NCI-H2171 treated with DMSO at 0.1 percent for 48 hours (cell line): ENCODE data around the gene NTF4.
A peak's percentile ranks its signal among the peaks of the same experiment; 100 is the strongest.
"Not testable (repeated sequence)": the region's sequence is repeated elsewhere in the genome, so short reads cannot be mapped to it uniquely, and the experiment has no call there.

ENCODE experiments used
- DNase-seq: peaks from one replicate; lab custom pipeline; 2025; lab: John Stamatoyannopoulos, UW

Gene NTF4

GRCh38 chr19:49091391-49092038 is 26.9 kb upstream of the NTF4 start:
- no peak for DNase-seq

- no peak for DNase-seq
These were observed 21.7 kb upstream of the NTF4 start for GRCh38 chr19:49086296-49086695.

- DNase-seq: no peak
These were observed 21.2 kb upstream of the NTF4 start for GRCh38 chr19:49085868-49086232.

DNA sequence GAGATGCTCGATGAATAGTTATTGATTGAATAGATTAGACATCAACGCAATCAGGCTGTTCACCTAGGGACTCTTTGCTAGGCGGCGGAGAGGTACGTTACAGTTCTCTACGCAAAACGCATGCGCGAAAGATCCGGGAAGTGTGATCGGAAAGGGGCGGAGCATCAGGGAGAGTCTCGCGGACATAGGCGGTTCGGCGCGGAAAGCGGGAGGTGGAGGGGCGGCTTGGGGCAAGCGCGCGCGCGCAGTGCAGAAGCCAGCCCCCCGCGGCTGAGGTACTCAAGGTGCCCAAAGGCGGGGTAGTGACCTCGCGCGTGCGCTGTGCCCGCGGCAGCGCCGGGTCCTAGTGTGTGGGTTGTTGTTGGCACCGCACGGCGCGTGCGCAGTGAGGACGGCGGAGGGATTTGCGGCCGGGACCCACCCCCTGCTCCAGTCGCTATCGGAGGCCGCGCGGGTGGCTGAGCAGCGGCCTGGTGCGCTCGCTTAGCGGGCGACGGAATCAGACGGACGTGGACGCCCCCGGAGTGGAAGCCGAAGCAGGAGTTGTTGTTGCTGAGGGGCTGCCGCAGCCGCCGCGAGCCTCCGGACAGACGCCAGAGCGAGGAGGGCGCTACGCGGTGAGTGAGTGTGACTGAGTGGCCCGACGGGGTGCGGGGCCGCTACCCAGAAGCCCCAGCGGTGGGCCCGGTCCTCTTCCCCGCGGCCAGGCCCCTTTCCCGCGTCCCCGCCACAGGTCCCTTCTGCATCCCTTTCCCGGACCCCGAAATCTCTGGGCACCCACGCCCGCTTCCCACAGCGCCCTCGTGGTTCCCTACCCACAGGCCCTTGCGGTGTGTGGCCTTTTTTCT is 20.6 kb upstream of the NTF4 start, which contains the start of gene SNRNP70:
Gene SNRNP70, plus strand, starts transcription at position 432 of the 848 bp plus-strand sequence. CDS start 964 bp downstream, outside the sequence.
- peak; percentile 99 for DNase-seq

DNA sequence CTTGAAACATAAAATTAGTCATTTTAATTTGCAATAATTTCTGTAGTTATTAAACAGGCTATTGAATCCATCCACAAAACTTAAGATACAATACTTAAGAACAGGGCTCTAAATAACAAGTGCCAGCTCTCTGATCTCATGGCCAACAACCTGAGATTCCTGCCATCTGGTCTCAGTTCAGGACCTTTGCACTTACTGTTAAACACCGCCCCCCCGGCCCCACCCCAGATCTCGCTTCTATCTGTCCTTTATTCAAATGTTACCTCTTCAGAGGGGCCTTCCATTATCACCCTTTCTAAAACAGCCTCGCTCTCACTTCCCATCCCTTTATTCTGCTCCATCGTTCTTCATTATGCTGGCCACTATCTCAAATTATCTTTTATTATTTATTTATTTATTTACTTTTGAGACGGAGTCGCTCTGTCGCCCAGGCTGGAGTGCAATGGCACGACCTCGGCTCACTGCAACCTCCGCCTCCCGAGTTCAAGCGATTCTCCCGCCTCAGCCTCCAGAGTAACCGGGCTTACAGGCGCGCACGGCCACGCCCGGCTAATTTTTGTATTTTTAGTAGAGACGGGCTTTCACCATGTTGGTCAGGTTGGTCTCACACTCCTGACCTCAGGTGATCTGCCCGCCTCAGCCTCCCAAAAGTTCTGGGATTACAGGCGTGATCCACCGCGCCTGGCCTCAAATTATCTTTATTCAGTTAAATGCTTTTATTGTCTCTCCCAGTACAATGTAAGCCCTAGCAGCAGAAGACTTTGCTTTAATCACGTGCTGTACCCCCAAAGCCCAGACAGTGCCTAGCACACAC is 19.8 kb upstream of the NTF4 start:
- DNase-seq: no peak

DNA sequence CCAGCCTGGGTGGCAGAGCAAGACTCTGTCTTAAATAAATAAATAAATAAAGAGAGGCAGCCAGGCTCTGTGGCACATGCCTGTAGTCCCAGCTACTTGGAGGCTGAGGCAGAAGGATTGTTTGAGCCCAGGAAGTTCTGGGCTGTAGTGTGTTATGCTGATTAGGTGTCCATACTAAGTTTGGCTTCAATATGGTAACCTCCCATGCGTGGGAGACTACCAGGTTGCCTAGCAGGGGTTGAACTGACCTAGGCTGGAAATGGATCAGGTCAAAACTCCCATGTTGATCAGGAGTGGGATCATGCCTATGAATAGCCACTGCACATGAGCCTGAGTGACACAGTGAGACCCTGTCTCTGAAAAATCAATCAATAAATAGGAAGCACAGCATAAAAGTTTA is 16.7 kb upstream of the NTF4 start:
- no peak for DNase-seq

- no peak for DNase-seq
These were observed 15.8 kb upstream of the NTF4 start for GRCh38 chr19:49080392-49080791.

GRCh38 chr19:49074869-49075268 is 10.3 kb upstream of the NTF4 start:
- not testable (repeated sequence) for DNase-seq

DNA sequence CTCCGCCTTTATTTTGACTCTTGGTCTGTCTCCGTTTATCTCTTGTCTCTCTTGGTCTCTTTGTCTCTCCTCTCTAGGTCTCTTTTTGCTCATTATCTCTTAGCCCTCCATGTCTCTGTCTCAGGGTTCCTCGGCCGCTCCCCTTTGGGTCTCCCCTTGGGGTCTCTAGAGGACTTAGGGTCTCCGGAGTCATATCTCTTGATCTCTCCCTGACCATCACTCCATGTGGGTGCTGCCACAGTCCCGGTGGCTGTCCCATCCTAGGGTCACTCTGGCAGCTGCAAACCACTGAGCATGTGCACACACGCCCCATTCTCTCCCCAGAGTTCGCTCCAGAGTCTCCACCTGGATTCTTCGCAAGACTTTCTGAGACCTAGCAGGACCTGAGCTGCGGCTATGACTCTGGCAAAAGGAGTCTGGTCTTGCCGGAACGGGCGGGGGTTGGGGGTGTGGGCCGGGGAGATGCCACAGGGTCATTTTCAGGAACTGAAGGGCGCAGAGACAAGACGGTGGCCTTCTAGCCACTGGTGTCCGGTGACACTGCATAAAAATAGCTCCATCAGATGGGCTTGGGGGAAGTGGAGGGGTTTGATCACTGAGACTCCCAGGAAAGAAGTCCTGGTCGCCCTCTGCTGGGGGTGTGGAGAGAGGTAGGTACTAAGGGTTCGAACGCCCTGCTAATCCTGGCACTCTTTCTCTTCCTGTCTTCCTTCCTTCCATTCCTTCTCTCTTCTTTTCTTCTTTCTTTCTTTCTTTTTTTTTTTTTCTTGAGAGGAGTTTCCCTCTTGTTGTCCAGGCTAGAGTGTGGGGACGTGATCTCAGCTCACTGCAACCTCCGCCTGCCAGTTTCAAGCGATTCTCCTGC is 9.1 kb upstream of the NTF4 start:
- peak; percentile 20 for DNase-seq

DNA sequence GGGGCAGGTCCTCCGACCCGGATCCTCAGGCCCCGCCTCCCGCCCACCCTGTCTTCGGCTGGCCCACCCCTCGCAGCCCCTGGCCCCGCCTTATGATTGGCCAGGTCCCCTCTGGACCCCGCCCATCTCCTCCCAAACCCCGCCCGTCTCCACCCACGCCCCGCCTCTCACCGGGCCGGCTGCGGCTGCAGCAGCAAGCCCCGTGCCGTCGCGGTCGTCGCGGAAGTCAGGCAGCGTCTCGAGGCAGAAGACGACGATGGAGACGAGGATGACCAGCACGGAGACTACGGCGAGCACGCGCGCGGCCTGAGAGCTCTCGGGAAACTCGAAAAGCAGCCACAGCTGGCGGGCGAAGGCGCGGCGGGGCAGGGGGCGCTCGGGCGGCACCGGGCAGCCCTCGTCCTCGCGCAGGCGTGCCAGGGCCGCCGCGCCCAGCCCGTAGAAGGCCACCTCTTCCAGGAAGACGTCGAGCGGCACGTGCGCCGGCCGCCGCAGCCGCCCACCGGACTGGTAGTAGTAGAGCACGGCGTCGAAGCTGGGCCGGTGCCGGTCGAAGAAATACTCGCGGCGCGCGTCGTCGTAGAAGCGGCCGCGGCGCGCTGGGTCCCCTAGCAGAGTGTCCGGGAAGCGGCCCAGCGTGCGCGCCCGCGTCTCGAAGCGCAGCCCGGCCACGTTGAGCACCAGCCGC is 7.4 kb upstream of the NTF4 start:
- peak; percentile 11 for DNase-seq

DNA sequence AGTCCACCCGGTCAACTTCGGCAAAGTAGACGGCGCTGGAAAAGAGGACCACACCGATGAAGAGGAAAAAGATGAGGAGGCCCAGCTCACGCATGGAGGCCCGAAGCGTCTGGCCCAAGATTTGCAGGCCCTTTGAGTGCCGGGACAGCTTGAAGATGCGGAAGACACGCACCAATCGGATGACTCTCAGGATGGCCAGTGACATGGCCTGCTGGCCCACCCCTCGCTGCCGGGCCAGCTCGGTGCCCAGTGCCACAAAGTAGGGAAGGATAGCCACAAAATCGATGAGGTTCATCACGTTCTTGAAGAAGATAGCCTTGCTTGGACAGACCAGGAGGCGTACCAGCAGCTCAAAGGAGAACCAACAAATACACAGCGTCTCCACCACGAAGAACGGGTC is 5.8 kb upstream of the NTF4 start:
- DNase-seq: no peak

GRCh38 chr19:49069026-49069425 is 4.4 kb upstream of the NTF4 start:
- DNase-seq: no peak

DNA sequence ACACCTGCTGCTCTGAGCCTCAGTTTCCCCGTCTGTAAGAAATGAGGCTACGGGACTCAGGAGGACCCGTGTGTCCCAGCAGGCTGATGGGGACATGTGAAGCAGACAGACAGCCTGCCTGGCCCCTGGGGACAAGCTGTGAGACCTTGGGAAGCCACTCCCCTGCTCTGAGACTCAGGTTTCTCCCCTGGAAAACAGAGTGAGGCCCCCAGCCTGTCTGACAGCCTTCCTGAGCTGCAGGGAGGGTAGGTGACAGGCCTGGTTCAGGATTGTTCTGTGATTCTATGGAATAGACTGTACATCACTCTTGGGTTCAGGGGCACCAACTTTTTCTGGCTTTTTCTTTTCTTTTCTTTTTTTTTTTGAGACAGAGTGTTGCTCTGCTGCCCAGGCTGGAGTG is 2.9 kb upstream of the NTF4 start:
- peak; percentile 74 for DNase-seq

DNA sequence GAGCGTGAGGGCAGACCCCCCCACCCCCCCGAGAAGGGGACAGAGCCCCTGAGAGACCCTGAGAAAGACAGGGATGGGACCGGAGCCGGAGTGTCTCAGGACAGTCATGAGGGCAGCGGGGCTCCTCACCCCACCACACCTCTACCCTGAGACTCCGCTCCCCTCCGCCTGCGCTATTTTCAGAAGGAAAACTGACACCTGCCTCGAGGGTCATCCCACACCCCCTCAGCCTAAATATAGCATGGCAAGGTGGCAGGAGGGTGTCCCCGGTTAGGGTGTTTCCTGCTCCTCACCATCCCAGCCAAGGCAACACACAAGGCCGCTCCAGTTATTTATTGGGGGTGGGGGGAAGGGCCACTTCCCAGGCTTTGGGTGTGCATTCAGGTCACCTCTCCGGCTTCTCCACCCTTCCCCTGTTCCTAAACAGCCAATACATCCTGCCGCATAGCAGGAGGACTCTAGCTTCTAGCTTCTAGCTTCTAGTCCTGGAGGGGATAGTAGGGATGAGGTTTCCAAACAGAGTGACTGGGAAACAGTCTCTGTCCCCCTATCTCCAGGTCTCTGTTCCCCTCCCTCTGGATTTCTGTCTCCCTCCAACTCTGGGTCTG is 1.4 kb upstream of the NTF4 start:
- no peak for DNase-seq

DNA sequence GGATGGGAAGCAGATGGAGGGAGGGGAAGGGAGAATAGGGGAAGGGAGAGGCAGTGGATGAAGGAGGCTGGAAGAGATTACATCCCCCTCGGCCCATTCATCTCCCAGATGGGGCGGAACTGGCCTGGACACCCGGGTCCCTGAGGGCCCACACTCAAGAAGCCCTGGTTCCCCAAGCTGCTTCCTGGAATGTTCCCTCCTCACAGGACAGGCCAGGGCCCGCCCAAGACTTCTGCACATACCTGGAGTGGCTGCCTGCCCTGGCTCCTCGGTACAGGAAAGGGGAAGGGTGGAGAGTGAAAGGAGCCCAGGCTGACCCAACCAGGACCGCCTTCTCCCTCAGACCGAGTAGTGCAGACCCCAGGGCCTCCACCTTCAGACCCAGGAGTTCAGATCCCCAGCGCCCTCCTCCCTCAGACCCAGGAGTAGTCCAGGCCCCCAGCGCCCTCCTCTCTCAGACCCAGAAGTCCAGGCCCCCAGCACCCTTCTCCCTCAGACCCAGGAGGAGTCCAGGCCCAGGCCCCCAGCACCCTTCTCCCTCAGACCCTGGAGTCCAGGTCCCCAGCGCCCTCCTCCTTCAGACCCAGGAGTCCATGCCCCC is 489 bp downstream of the NTF4 start:
- DNase-seq: peak; percentile 6

DNA sequence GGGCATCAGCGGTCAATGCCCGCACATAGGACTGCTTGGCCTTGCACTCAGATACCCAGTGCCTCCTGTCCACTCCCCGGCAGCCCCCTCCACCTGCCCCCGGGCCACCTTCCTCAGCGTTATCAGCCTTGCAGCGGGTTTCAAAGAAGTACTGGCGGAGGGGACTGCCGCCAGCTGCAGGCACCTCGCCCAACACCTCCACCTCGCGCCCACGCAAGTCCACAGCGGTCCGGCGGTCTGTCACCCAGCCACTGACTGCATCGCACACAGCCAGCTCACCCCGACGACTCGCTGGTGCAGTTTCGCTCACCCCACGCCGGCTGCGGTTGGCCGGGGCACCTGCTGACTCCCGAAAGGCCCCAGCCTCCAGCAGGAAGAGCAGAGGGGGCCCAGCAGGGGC is 3.2 kb downstream of the NTF4 start:
- DNase-seq: no peak

- DNase-seq: no peak
These were observed 3.6 kb downstream of the NTF4 start for GRCh38 chr19:49061000-49061399.

GRCh38 chr19:49059053-49059452 is 5.6 kb downstream of the NTF4 start:
- DNase-seq: no peak

GRCh38 chr19:49058562-49058961 is 6.1 kb downstream of the NTF4 start:
- DNase-seq: no peak

- DNase-seq: no peak
These were observed 6.9 kb downstream of the NTF4 start, which contains the start of gene CGB7 for GRCh38 chr19:49057636-49058234. Gene CGB7, minus strand, starts transcription at chr19:49057749. Its CDS starts 2,374 bp downstream, at chr19:49055375.
